Activated CD4-positive, alpha-beta T cell treated with anti-CD3 and anti-CD28 coated beads, Interleukin-2, amount 10 ng/mL, durations not matched to agents 7 days and 5 days (primary cell): Measurements from ENCODE around the gene KRTAP5-3. TPM values are rescaled to one million over a fixed set of nuclear protein-coding genes. Genes with fewer than 3 reads are reported as not detected.
A peak's percentile ranks its signal among the peaks of the same experiment; 100 is the strongest.

Experiments used
- CTCF ChIA-PET: fragments of 350-600 bp; sonication (Branson Sonifier 250); formaldehyde crosslinking; loops from one replicate; lab custom pipeline; 2021; ENCODE audit warnings: antibody characterized with exemption; lab: Charles Lee
- POLR2A ChIA-PET: fragments of 350-600 bp; sonication (Branson Sonifier 250); formaldehyde crosslinking; loops from one replicate; lab custom pipeline; 2021; ENCODE audit warnings: antibody characterized with exemption; lab: Charles Lee
- DNase-seq: peaks from one replicate; pipeline ENCODE4 v3.0.0-alpha.2; 2020
- H3K27ac Mint-ChIP-seq: one replicate; pipeline ENCODE4 v1.8.0; 2021; ENCODE audit warnings: mild to moderate bottlenecking, moderate library complexity, mixed read lengths
- H3K27me3 Mint-ChIP-seq: one replicate; pipeline ENCODE4 v1.8.0; 2021; ENCODE audit warnings: mixed read lengths
- H3K36me3 Mint-ChIP-seq: one replicate; pipeline ENCODE4 v1.8.0; 2021; ENCODE audit warnings: low read depth, mixed read lengths
- H3K4me1 Mint-ChIP-seq: one replicate; pipeline ENCODE4 v1.8.0; 2021; ENCODE audit warnings: mixed read lengths
- H3K4me3 Mint-ChIP-seq: one replicate; pipeline ENCODE4 v1.8.0; 2021; ENCODE audit warnings: mild to moderate bottlenecking, moderate library complexity, mixed read lengths
- H3K9me3 Mint-ChIP-seq: one replicate; pipeline ENCODE4 v1.8.0; 2021; ENCODE audit warnings: mixed read lengths
- total RNA-seq, 2 experiments: library from RNA; stranded (reverse); gene quantifications; one replicate each; pipeline ENCODE4 v1.2.3, GENCODE V29; 2021

The KRTAP5-3 gene
- total RNA-seq, 2 experiments from 2014 or later, result not detected

- CTCF ChIA-PET, result interaction anchor here (1.0 to 2.4 kb wide), 6 partner anchors 10 to 362 kb away, joined by 3 to 16 read pairs (median 4); partner anchors contain the start of gene KRTAP5-5
- no peak overlapping the region for H3K27ac Mint-ChIP-seq
Observed at GRCh38 chr11:1639666-1640065, 31.4 kb upstream of the KRTAP5-3 start.

GRCh38 chr11:1639102-1639620 lies 30.9 kb upstream of the KRTAP5-3 start:
- Mint-ChIP-seq H3K36me3 (no peaks in the 10 kb centered on the region), H3K27ac (no peak overlapping the region), H3K27me3 (no peaks in the 10 kb centered on the region), H3K4me1 (no peaks in the 10 kb centered on the region), H3K4me3 (no peak overlapping the region), H3K9me3 (no peaks in the 10 kb centered on the region)
- ChIA-PET CTCF (interaction anchor here (1.0 to 2.4 kb wide), 5 partner anchors 10 to 64 kb away, joined by 3 to 16 read pairs (median 4); partner anchors contain the start of gene KRTAP5-5), POLR2A (no interaction called here)
- DNase-seq, result no peak

More at GRCh38 chr11:1639666-1640065, 31.4 kb upstream of the KRTAP5-3 start:
- H3K4me3 Mint-ChIP-seq, result no peak overlapping the region
- no peaks in the 10 kb centered on the region for H3K36me3 Mint-ChIP-seq
- H3K4me1 Mint-ChIP-seq, result no peaks in the 10 kb centered on the region
- no peaks in the 10 kb centered on the region for H3K27me3 Mint-ChIP-seq
- POLR2A ChIA-PET, result no interaction called here
- no peaks in the 10 kb centered on the region for H3K9me3 Mint-ChIP-seq
- DNase-seq, result no peak

GRCh38 chr11:1638344-1638743 lies 30.1 kb upstream of the KRTAP5-3 start:
- ChIA-PET POLR2A (no interaction called here), CTCF (interaction anchor here (1.6 to 1.9 kb wide), 2 partner anchors 14 kb away, joined by 3 to 4 read pairs; no protein-coding TSS in a partner anchor)
- Mint-ChIP-seq H3K4me3 (no peak overlapping the region), H3K36me3 (no peaks in the 10 kb centered on the region), H3K9me3 (no peaks in the 10 kb centered on the region), H3K27me3 (no peaks in the 10 kb centered on the region), H3K4me1 (no peaks in the 10 kb centered on the region), H3K27ac (no peak overlapping the region)
- DNase-seq, result no peak

- CTCF ChIA-PET, result interaction anchor here (1.9 kb wide), 1 partner anchor 15 kb away, joined by 4 read pairs; no protein-coding TSS in a partner anchor
- Mint-ChIP-seq H3K27me3 (no peaks in the 10 kb centered on the region), H3K4me1 (no peaks in the 10 kb centered on the region), H3K27ac (no peak overlapping the region), H3K4me3 (no peak overlapping the region), H3K9me3 (no peaks in the 10 kb centered on the region), H3K36me3 (no peaks in the 10 kb centered on the region)
- DNase-seq, result no peak
- POLR2A ChIA-PET, result no interaction called here
Observed at GRCh38 chr11:1637628-1638027, 29.4 kb upstream of the KRTAP5-3 start.

- CTCF ChIA-PET, result no interaction called here
- no peaks in the 10 kb centered on the region for H3K36me3 Mint-ChIP-seq
- no peaks in the 10 kb centered on the region for H3K4me1 Mint-ChIP-seq
- peaks cover 4% of the 10 kb centered on the region for H3K27me3 Mint-ChIP-seq
- POLR2A ChIA-PET, result no interaction called here
- H3K9me3 Mint-ChIP-seq, result no peaks in the 10 kb centered on the region
- H3K27ac Mint-ChIP-seq, result no peak overlapping the region
- no peak for DNase-seq
- no peak overlapping the region for H3K4me3 Mint-ChIP-seq
Observed at GRCh38 chr11:1636291-1636950, 28.2 kb upstream of the KRTAP5-3 start.

GRCh38 chr11:1633864-1634263 lies 25.6 kb upstream of the KRTAP5-3 start:
- Mint-ChIP-seq H3K36me3 (no peaks in the 10 kb centered on the region), H3K9me3 (no peaks in the 10 kb centered on the region), H3K27ac (no peak overlapping the region), H3K4me3 (no peak overlapping the region), H3K4me1 (no peaks in the 10 kb centered on the region), H3K27me3 (peaks cover 14% of the 10 kb centered on the region)
- POLR2A ChIA-PET, result no interaction called here
- no peak for DNase-seq
- CTCF ChIA-PET, result no interaction called here

- POLR2A ChIA-PET, result interaction anchor here (0.6 kb wide), 1 partner anchor 181 kb away, joined by 3 read pairs; no protein-coding TSS in a partner anchor
- Mint-ChIP-seq H3K27ac (no peak overlapping the region), H3K36me3 (no peaks in the 10 kb centered on the region), H3K4me3 (no peak overlapping the region), H3K9me3 (no peaks in the 10 kb centered on the region), H3K4me1 (no peaks in the 10 kb centered on the region), H3K27me3 (peaks cover 15% of the 10 kb centered on the region)
- CTCF ChIA-PET, result interaction anchor here (1.1 kb wide), 1 partner anchor 21 kb away, joined by 3 read pairs; no protein-coding TSS in a partner anchor
- DNase-seq, result no peak
Observed at GRCh38 chr11:1632053-1632714, 23.9 kb upstream of the KRTAP5-3 start.

- Mint-ChIP-seq H3K9me3 (no peaks in the 10 kb centered on the region), H3K27me3 (peaks cover 15% of the 10 kb centered on the region), H3K4me3 (no peak overlapping the region), H3K27ac (no peak overlapping the region), H3K4me1 (no peaks in the 10 kb centered on the region), H3K36me3 (no peaks in the 10 kb centered on the region)
- DNase-seq, result no peak
- ChIA-PET POLR2A (no interaction called here), CTCF (interaction anchor here (1.5 kb wide), 1 partner anchor 22 kb away, joined by 3 read pairs; no protein-coding TSS in a partner anchor)
Observed at GRCh38 chr11:1631066-1631568, 22.9 kb upstream of the KRTAP5-3 start.

GRCh38 chr11:1630271-1630670 lies 22.0 kb upstream of the KRTAP5-3 start:
- POLR2A ChIA-PET, result interaction anchor here (0.7 kb wide), 1 partner anchor 247 kb away, joined by 3 read pairs; no protein-coding TSS in a partner anchor
- no peak overlapping the region for H3K27ac Mint-ChIP-seq

GRCh38 chr11:1629326-1630185 lies 21.3 kb upstream of the KRTAP5-3 start, which contains the start of gene KRTAP5-5:
Gene KRTAP5-5 (plus strand): TSS chr11:1629775. CDS start chr11:1629841, 66 bp downstream.
- no peaks in the 10 kb centered on the region for H3K4me1 Mint-ChIP-seq
- no peaks in the 10 kb centered on the region for H3K36me3 Mint-ChIP-seq
- CTCF ChIA-PET, result interaction anchor here (0.7 kb wide), 1 partner anchor 10 kb away, joined by 4 read pairs; no protein-coding TSS in a partner anchor
- POLR2A ChIA-PET, result interaction anchor here (0.7 kb wide), 1 partner anchor 247 kb away, joined by 3 read pairs; no protein-coding TSS in a partner anchor
- no peak for DNase-seq
- H3K27ac Mint-ChIP-seq, result no peak within 1 kb of the TSS
- no peaks in the 10 kb centered on the region for H3K9me3 Mint-ChIP-seq
- H3K27me3 Mint-ChIP-seq, result peaks cover 15% of the 10 kb centered on the region
- H3K4me3 Mint-ChIP-seq, result no peak within 1 kb of the TSS

More at GRCh38 chr11:1630271-1630670, 22.0 kb upstream of the KRTAP5-3 start:
- peaks cover 15% of the 10 kb centered on the region for H3K27me3 Mint-ChIP-seq
- no peaks in the 10 kb centered on the region for H3K9me3 Mint-ChIP-seq
- no peaks in the 10 kb centered on the region for H3K4me1 Mint-ChIP-seq
- H3K4me3 Mint-ChIP-seq, result no peak overlapping the region
- DNase-seq, result no peak
- H3K36me3 Mint-ChIP-seq, result no peaks in the 10 kb centered on the region
- CTCF ChIA-PET, result interaction anchor here (1.5 kb wide), 1 partner anchor 23 kb away, joined by 3 read pairs; no protein-coding TSS in a partner anchor

- Mint-ChIP-seq H3K36me3 (no peaks in the 10 kb centered on the region), H3K4me1 (no peaks in the 10 kb centered on the region), H3K4me3 (no peak overlapping the region), H3K27ac (no peak overlapping the region), H3K27me3 (peaks cover 17% of the 10 kb centered on the region), H3K9me3 (no peaks in the 10 kb centered on the region)
- POLR2A ChIA-PET, result no interaction called here
- DNase-seq, result peak; percentile 50
- CTCF ChIA-PET, result interaction anchor here (0.7 to 1.0 kb wide), 2 partner anchors 11 to 12 kb away, joined by 3 to 4 read pairs; no protein-coding TSS in a partner anchor
Observed at GRCh38 chr11:1628506-1629325, 20.5 kb upstream of the KRTAP5-3 start.
